Measurements from ENCODE around the gene ACADL. TPM values are rescaled to one million over a fixed set of nuclear protein-coding genes. Genes with fewer than 3 reads are reported as not detected.
A peak's percentile ranks its signal among the peaks of the same experiment; 100 is the strongest.

The ACADL gene
- total RNA-seq, 1 donor from 2014 or later: 0.38 TPM

DNA sequence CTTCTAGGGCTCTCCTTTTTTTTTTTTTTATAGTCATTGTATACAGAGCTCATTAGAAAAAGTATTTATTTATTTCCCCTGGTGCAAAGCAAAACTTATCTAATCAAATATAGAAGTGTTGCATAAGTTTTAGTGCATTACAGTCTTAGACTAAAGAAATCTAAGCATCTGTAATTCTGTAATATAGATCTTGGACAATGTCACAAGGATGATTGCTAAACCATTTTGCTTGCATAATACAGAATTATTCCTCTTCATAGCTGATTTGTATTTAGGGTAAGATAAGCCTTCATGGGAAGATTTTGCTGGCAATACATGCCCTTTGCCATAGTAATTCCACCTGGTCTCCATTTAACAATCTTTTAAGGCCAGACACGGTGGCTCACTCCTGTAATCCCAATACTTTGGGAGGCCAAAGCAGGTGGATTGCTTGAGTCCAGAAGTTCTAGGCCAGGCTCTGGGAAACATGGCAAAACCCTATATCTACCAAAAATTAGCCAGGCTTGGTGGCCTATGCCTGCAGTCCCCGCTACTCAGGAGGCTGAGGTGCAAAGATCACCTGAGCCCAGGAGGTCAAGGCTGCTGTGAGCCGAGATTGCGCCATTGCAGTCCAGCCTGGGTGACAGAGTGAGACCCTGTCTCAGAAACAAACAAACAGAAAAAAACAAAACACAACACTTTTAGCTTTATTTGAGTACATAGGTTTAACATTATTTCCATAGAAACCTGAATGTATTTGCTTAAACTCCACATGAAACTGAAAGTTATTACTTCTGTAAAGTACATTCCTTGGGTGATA lies 2.2 kb upstream of the ACADL start:
- Mint-ChIP-seq H3K4me3 (ENCODE audit: low read depth) (no peak overlapping the region), H3K27ac (no peak overlapping the region), H3K36me3 (ENCODE audit: insufficient read depth) (no peaks in the 10 kb centered on the region), H3K27me3 (peaks cover 37% of the 10 kb centered on the region), H3K4me1 (ENCODE audit: low read depth) (peaks cover under 1% of the 10 kb centered on the region), H3K9me3 (ENCODE audit: low read depth) (no peaks in the 10 kb centered on the region)
- no peak for DNase-seq (ENCODE audit: low spot score, unreplicated experiment)
- TF ChIP-seq, protein P1, sequence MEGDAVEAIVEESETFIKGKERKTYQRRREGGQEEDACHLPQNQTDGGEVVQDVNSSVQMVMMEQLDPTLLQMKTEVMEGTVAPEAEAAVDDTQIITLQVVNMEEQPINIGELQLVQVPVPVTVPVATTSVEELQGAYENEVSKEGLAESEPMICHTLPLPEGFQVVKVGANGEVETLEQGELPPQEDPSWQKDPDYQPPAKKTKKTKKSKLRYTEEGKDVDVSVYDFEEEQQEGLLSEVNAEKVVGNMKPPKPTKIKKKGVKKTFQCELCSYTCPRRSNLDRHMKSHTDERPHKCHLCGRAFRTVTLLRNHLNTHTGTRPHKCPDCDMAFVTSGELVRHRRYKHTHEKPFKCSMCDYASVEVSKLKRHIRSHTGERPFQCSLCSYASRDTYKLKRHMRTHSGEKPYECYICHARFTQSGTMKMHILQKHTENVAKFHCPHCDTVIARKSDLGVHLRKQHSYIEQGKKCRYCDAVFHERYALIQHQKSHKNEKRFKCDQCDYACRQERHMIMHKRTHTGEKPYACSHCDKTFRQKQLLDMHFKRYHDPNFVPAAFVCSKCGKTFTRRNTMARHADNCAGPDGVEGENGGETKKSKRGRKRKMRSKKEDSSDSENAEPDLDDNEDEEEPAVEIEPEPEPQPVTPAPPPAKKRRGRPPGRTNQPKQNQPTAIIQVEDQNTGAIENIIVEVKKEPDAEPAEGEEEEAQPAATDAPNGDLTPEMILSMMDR (IDR thresholded peaks at IDR 0.05; ENCODE audit: unreplicated experiment): no peak

DNA sequence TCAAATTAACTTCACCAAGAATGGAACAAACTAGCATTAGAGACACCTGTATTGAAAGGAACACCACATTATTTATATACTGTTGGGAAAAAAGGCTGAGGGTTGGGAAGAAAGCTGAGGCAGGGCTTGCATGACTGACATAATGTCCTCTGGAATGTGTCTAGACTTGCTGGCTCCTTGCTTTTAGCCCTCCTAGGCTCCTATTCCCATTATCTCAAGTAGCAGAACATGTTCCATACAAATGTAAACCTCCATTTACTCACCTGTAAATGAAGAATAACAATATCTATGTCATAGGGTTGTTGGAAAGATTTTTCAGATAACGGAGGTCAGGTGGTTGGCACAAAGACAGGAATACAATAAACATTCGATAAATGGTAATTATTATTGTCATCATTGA lies 976 bp upstream of the ACADL start:
- no peak for DNase-seq (ENCODE audit: low spot score, unreplicated experiment)
- Mint-ChIP-seq H3K27me3 (peaks cover 39% of the 10 kb centered on the region), H3K4me3 (ENCODE audit: low read depth) (peak overlapping the region; percentile 69), H3K9me3 (ENCODE audit: low read depth) (no peaks in the 10 kb centered on the region), H3K27ac (no peak overlapping the region), H3K4me1 (ENCODE audit: low read depth) (peaks cover 3% of the 10 kb centered on the region), H3K36me3 (ENCODE audit: insufficient read depth) (no peaks in the 10 kb centered on the region)
- TF ChIP-seq, protein P1 (IDR thresholded peaks at IDR 0.05; ENCODE audit: unreplicated experiment): no peak

DNA sequence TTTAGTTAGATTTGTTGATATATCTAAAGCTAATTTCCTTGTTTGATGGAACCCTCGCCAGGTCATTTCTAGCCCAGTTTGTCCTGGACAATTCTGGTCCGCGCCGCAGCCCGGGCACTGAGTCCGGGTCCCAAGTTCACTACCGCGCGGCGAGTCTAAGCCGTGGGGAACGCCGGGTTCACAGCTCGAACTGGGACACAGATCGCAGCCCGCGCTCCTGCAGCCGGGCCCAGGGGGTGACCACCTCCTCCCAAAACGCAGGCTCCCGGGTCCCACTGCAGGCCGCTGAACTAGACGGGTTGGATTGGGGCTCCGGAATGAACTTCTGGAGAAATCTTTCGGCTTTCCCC lies 681 bp downstream of the ACADL start:
- no peak overlapping the region for H3K27ac Mint-ChIP-seq
- DNase-seq (ENCODE audit: low spot score, unreplicated experiment): peak; percentile 14
- no peaks in the 10 kb centered on the region for H3K36me3 Mint-ChIP-seq (ENCODE audit: insufficient read depth)
- TF ChIP-seq, protein P1 (IDR thresholded peaks at IDR 0.05; ENCODE audit: unreplicated experiment): no peak
- H3K4me1 Mint-ChIP-seq (ENCODE audit: low read depth): peaks cover 3% of the 10 kb centered on the region
- peak overlapping the region; percentile 69 for H3K4me3 Mint-ChIP-seq (ENCODE audit: low read depth)
- no peaks in the 10 kb centered on the region for H3K9me3 Mint-ChIP-seq (ENCODE audit: low read depth)
- peaks cover 39% of the 10 kb centered on the region for H3K27me3 Mint-ChIP-seq

DNA sequence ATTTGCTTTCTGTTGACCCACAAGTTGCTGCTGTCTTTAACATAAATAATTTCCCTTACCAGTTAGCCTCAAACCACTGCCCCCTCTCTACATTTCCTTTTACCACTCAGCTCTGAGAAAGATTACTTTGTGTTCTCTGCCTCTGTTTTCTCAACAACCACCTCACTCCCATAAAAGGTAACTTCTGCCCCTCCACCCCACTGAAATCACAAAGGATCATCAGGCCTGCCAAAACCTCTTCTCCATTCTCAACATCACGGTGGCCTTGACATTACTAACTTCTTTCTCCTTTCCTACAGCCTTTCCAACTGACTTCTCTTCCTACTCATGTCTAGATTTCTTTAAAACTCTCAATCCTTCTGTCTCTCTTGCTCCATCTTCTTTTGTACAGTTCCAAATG lies 10.1 kb downstream of the ACADL start:
- Mint-ChIP-seq H3K27me3 (no peaks in the 10 kb centered on the region), H3K36me3 (ENCODE audit: insufficient read depth) (no peaks in the 10 kb centered on the region), H3K9me3 (ENCODE audit: low read depth) (no peaks in the 10 kb centered on the region), H3K4me3 (ENCODE audit: low read depth) (no peak overlapping the region), H3K27ac (no peak overlapping the region), H3K4me1 (ENCODE audit: low read depth) (no peaks in the 10 kb centered on the region)
- TF ChIP-seq, protein P1 (IDR thresholded peaks at IDR 0.05; ENCODE audit: unreplicated experiment): no peak
- no peak for DNase-seq (ENCODE audit: low spot score, unreplicated experiment)

DNA sequence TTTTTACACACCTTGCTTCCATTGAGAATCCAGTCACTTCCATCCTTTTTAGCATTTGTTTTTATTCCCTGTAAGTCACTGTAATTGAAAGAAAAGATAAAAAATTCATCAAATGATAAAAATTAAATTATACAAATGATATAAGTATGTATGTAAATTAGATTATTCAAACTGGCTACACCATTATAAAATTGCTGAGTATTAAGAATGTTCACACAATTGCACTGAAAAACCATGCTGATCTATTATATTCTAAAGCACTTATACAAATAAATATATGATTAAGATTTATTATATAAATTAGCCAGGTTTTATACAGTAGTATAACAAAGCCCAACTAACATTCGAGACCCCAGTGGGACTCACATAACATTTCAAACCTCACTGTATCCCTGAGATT lies 15.1 kb downstream of the ACADL start:
- no peak for DNase-seq (ENCODE audit: low spot score, unreplicated experiment)
- H3K36me3 Mint-ChIP-seq (ENCODE audit: insufficient read depth): no peaks in the 10 kb centered on the region
- no peak overlapping the region for H3K4me3 Mint-ChIP-seq (ENCODE audit: low read depth)
- H3K4me1 Mint-ChIP-seq (ENCODE audit: low read depth): no peaks in the 10 kb centered on the region
- H3K27me3 Mint-ChIP-seq: no peaks in the 10 kb centered on the region
- no peaks in the 10 kb centered on the region for H3K9me3 Mint-ChIP-seq (ENCODE audit: low read depth)
- TF ChIP-seq, protein P1 (IDR thresholded peaks at IDR 0.05; ENCODE audit: unreplicated experiment): no peak
- no peak overlapping the region for H3K27ac Mint-ChIP-seq

All from progenitor cell of endocrine pancreas (in vitro differentiated cells).